ENCODE results near the gene FKBP1B. TPM values are rescaled to one million over a fixed set of nuclear protein-coding genes. Genes with fewer than 3 reads are reported as not detected.
"Not testable (repeated sequence)": the region's sequence is repeated elsewhere in the genome, so short reads cannot be mapped to it uniquely, and the experiment has no call there.

The FKBP1B gene
- total RNA-seq, 1 donor from 2014 or later: 4.1 TPM

GRCh38 chr2:24058564-24059271 lies 9.2 kb downstream of the FKBP1B start:
- no peak for DNase-seq (ENCODE audit: low spot score)

GRCh38 chr2:24065341-24065740 lies 15.8 kb downstream of the FKBP1B start:
- no peak for DNase-seq (ENCODE audit: low spot score)

- DNase-seq (ENCODE audit: low spot score): no peak
Observed at GRCh38 chr2:24072259-24072658, 22.7 kb downstream of the FKBP1B start.

GRCh38 chr2:24073816-24074215 lies 24.3 kb downstream of the FKBP1B start:
- DNase-seq (ENCODE audit: low spot score): no peak

- no peak for DNase-seq (ENCODE audit: low spot score)
Observed at GRCh38 chr2:24075259-24075658, 25.7 kb downstream of the FKBP1B start.

- DNase-seq (ENCODE audit: low spot score): peak; percentile 100
Observed at GRCh38 chr2:24075915-24076848, 26.6 kb downstream of the FKBP1B start, which contains the start of gene SF3B6. Gene SF3B6, minus strand, starts transcription at chr2:24076326. Its CDS starts 97 bp downstream, at chr2:24076229.

GRCh38 chr2:24076849-24077534 lies 27.5 kb downstream of the FKBP1B start:
- DNase-seq (ENCODE audit: low spot score): no peak

- DNase-seq (ENCODE audit: low spot score): no peak
Observed at GRCh38 chr2:24077535-24077877, 28.0 kb downstream of the FKBP1B start.

- no peak for DNase-seq (ENCODE audit: low spot score)
Observed at GRCh38 chr2:24077879-24078278, 28.3 kb downstream of the FKBP1B start.

GRCh38 chr2:24080701-24081100 lies 31.2 kb downstream of the FKBP1B start:
- DNase-seq (ENCODE audit: low spot score): no peak

GRCh38 chr2:24082787-24083566 lies 33.4 kb downstream of the FKBP1B start:
- DNase-seq (ENCODE audit: low spot score): no peak

- DNase-seq (ENCODE audit: low spot score): peak; percentile 81
Observed at GRCh38 chr2:24083567-24084385, 34.2 kb downstream of the FKBP1B start.

- peak; percentile 91 for DNase-seq (ENCODE audit: low spot score)
Observed at GRCh38 chr2:24084386-24085199, 35.1 kb downstream of the FKBP1B start, which contains the start of gene TP53I3. Gene TP53I3, minus strand, starts transcription at chr2:24084834. Its CDS starts 508 bp downstream, at chr2:24084326.

GRCh38 chr2:24085200-24085489 lies 35.6 kb downstream of the FKBP1B start:
- DNase-seq (ENCODE audit: low spot score): no peak

- DNase-seq (ENCODE audit: low spot score): no peak
Observed at GRCh38 chr2:24086241-24086640, 36.7 kb downstream of the FKBP1B start.

GRCh38 chr2:24087032-24087431 lies 37.5 kb downstream of the FKBP1B start:
- DNase-seq (ENCODE audit: low spot score): no peak

GRCh38 chr2:24088821-24089359 lies 39.3 kb downstream of the FKBP1B start:
- DNase-seq (ENCODE audit: low spot score): no peak

GRCh38 chr2:24093270-24093669 lies 43.7 kb downstream of the FKBP1B start:
- not testable (repeated sequence) for DNase-seq (ENCODE audit: low spot score)

- DNase-seq (ENCODE audit: low spot score): not testable (repeated sequence)
Observed at GRCh38 chr2:24095171-24095677, 45.7 kb downstream of the FKBP1B start.

All from ureter (tissue), 1 donor.